K562 (cell line): Measurements from ENCODE around the gene SEPTIN1. TPM values are rescaled to one million over a fixed set of nuclear protein-coding genes. Genes with fewer than 3 reads are reported as not detected.

Experiments used
- BRF2 ChIP-seq: IDR thresholded peaks from 3 replicates; pipeline ENCODE4 v1.6.1; 2011; ENCODE audit warnings: borderline replicate concordance, mild to moderate bottlenecking; ENCODE audit not compliant: insufficient read length, insufficient read depth
- CBX8 ChIP-seq: fragments of 200-600 bp; sonication (generic); IDR thresholded peaks from 2 replicates; pipeline ENCODE4 v1.6.1; 2012; ENCODE audit warnings: borderline replicate concordance, mixed run types, low read depth, mild to moderate bottlenecking, moderate library complexity, mixed read lengths, low read length, control low read depth, inconsistent platforms; ENCODE audit not compliant: poor library complexity, severe bottlenecking; ENCODE audit errors: extremely low read depth
- CCNT2 ChIP-seq: IDR thresholded peaks from 2 replicates; pipeline ENCODE4 v1.6.1; 2011; ENCODE audit warnings: borderline replicate concordance, low read depth, mild to moderate bottlenecking, moderate library complexity, mixed read lengths, low read length; ENCODE audit not compliant: insufficient read length; ENCODE audit errors: extremely low read depth
- CTCF ChIP-seq, 3 experiments: IDR thresholded peaks in 2 of 3; conservative IDR thresholded peaks in 1 of 3; 2 replicates each; pipeline ENCODE4 v1.5.1; 2011 to 2012; ENCODE audit warnings: low read length in 3 of 3, mild to moderate bottlenecking in 3 of 3, control low read depth in 2 of 3, improper control_type of control experiment in 1 of 3, inconsistent platforms in 1 of 3, low read depth in 1 of 3, mixed read lengths in 1 of 3, moderate library complexity in 1 of 3; ENCODE audit not compliant: insufficient read depth in 2 of 3
- E2F5 ChIP-seq: sonication (generic); formaldehyde crosslinking; IDR thresholded peaks from 2 replicates; pipeline ENCODE4 v1.8.0; 2022; ENCODE audit warnings: mild to moderate bottlenecking, missing genetic modification reagents
- ESRRB ChIP-seq: fragments of 250-450 bp; sonication (Bioruptor Pico); IDR thresholded peaks from 2 replicates; pipeline ENCODE4 v1.5.0; 2020; ENCODE audit warnings: mild to moderate bottlenecking, moderate library complexity, borderline replicate concordance
- ETV6 ChIP-seq, 3 experiments: fragments of 150-350 bp in 1 of 3; sonication (generic) in 1 of 3; formaldehyde crosslinking in 1 of 3; IDR thresholded peaks; 2 replicates each; pipeline versions ENCODE4 v1.6.1 to v1.8.0; 2014 to 2022; ENCODE audit warnings: borderline replicate concordance in 2 of 3, low read depth in 2 of 3, antibody characterized with exemption in 1 of 3, low read length in 1 of 3, mild to moderate bottlenecking in 1 of 3, missing genetic modification reagents in 1 of 3
- FOXA3 ChIP-seq, 2 experiments: fragments of 450-650 bp in 1 of 2; sonication (generic) in 1 of 2; formaldehyde crosslinking; IDR thresholded peaks in 1 of 2; conservative IDR thresholded peaks in 1 of 2; 2 replicates each; pipeline versions ENCODE4 v1.4.0 to v1.8.0; 2020 to 2022; ENCODE audit warnings: mild to moderate bottlenecking in 2 of 2, missing genetic modification reagents in 1 of 2
- HMG20A ChIP-seq: fragments of 450-650 bp; formaldehyde crosslinking; conservative IDR thresholded peaks from 2 replicates; pipeline ENCODE4 v1.4.0; 2020; ENCODE audit warnings: mild to moderate bottlenecking, mixed read lengths
- MYC ChIP-seq, 2 experiments: fragments of 250-450 bp in 1 of 2; sonication (Bioruptor Pico) in 1 of 2; IDR thresholded peaks; 2 replicates each; pipeline versions ENCODE4 v1.5.1 to v1.6.1; 2012 to 2021; ENCODE audit warnings: low read depth in 2 of 2, borderline replicate concordance in 1 of 2, improper control_type of control experiment in 1 of 2, low read length in 1 of 2, mild to moderate bottlenecking in 1 of 2, moderate library complexity in 1 of 2
- NCOA2 ChIP-seq, 2 experiments: fragments of 450-650 bp; IDR thresholded peaks; 2 replicates each; pipeline ENCODE4 v1.6.1; 2018; ENCODE audit warnings: mild to moderate bottlenecking in 2 of 2, moderate library complexity in 1 of 2; ENCODE audit not compliant: partially characterized antibody in 2 of 2
- NFIC ChIP-seq: fragments of 450-650 bp; IDR thresholded peaks from 2 replicates; pipeline ENCODE4 v1.6.1; 2017; ENCODE audit warnings: mild to moderate bottlenecking, inconsistent platforms
- SMC3 ChIP-seq: conservative IDR thresholded peaks from 2 replicates; pipeline ENCODE4 v1.6.1; 2011; ENCODE audit warnings: low read depth, low read length, improper control_type of control experiment; ENCODE audit not compliant: insufficient read depth
- SP2 ChIP-seq: IDR thresholded peaks from 2 replicates; pipeline ENCODE4 v1.6.1; 2011; ENCODE audit warnings: mild to moderate bottlenecking, low read depth, low read length, moderate library complexity; ENCODE audit not compliant: poor library complexity, severe bottlenecking; ENCODE audit errors: extremely low read depth
- TFAM ChIP-seq: fragments of 250-450 bp; sonication (Bioruptor Pico); conservative IDR thresholded peaks from 2 replicates; pipeline ENCODE4 v1.5.0; 2021; ENCODE audit warnings: mild to moderate bottlenecking, moderate library complexity
- ZBTB1 ChIP-seq: sonication (generic); formaldehyde crosslinking; IDR thresholded peaks from 2 replicates; pipeline ENCODE4 v1.8.1; 2023; ENCODE audit warnings: missing genetic modification reagents, low read depth, mild to moderate bottlenecking, borderline replicate concordance
- ZNF384 ChIP-seq: IDR thresholded peaks from 2 replicates; pipeline ENCODE4 v1.6.1; 2012; ENCODE audit warnings: low read depth, low read length, improper control_type of control experiment
- ZNF655 ChIP-seq: fragments of 250-450 bp; sonication (Bioruptor Pico); IDR thresholded peaks from 2 replicates; pipeline ENCODE4 v1.5.0; 2021
- ZNF77 ChIP-seq: fragments of 250-450 bp; sonication (Bioruptor Pico); IDR thresholded peaks from 2 replicates; pipeline ENCODE4 v1.5.0; 2020
- polyA plus RNA-seq, 8 experiments: library from polyadenylated mRNA; depleted of rRNA in 4 of 8; stranded (reverse) in 5 of 8; unstranded in 3 of 8; fragments of >200 nt; fragmentation: Nextera tagmentation in 2 of 8; fragmentation: Illumina TruSeq in 1 of 8; extraction: Ambion mirVana in 2 of 8; extraction: Trizol in 1 of 8; gene quantifications; 2 replicates each; pipeline versions ENCODE4 v1.2.1 to v1.2.3, GENCODE V29; 2011 to 2014; ENCODE audit warnings: inconsistent platforms in 1 of 8, missing spikeins in 1 of 8
- total RNA-seq, 7 experiments: library from RNA; depleted of rRNA in 6 of 7; stranded (reverse); fragments of >200 nt in 6 of 7; fragmentation: Illumina TruSeq in 2 of 7; extraction: Trizol in 2 of 7; gene quantifications; 2 replicates each; pipeline versions ENCODE4 v1.2.1 to v1.2.3, GENCODE V29; 2011 to 2021; ENCODE audit warnings: low replicate concordance in 1 of 7

Gene SEPTIN1
- total and polyA plus RNA-seq, 9 of the 15 experiments (the other 6 are each of a cell fraction or from before 2014, with no cell fraction given), result 0.23 to 5.6 (median 1.7) TPM; not detected in 1

GRCh38 chr16:30407102-30407803 is 24.9 kb upstream of the SEPTIN1 start, which contains the start of gene ZNF771 (continued):
- TF ChIP-seq CCNT2, result peak; percentile 86
- TF ChIP-seq ZNF655 (CRISPR knock-in tag), result no peak
- TF ChIP-seq ETV6 (IDR thresholded peaks at IDR 0.05; ENCODE audit: borderline replicate concordance in 1 of 2, low read depth in 2 of 2, low read length in 1 of 2), result no peak
- TF ChIP-seq ETV6 (CRISPR knock-in tag; IDR thresholded peaks at IDR 0.05; ENCODE audit: borderline replicate concordance), result no peak
- no peak for TF ChIP-seq HMG20A
- no peak for TF ChIP-seq FOXA3 (CRISPR knock-in tag; conservative IDR thresholded peaks at IDR 0.05 in 1 of 2, IDR thresholded peaks at IDR 0.05 in 1 of 2)
- no peak for TF ChIP-seq CBX8
- TF ChIP-seq ZNF77, result no peak
- no peak for TF ChIP-seq SP2
- no peak for TF ChIP-seq SMC3
- no peak for TF ChIP-seq BRF2
- no peak for TF ChIP-seq ZBTB1 (CRISPR knock-in tag)
- no peak for TF ChIP-seq NCOA2 (IDR thresholded peaks at IDR 0.05; ENCODE audit: partially characterized antibody in 2 of 2)
- TF ChIP-seq NFIC, result peak; percentile 82
- peak; percentile 97 for TF ChIP-seq MYC (IDR thresholded peaks at IDR 0.05; ENCODE audit: low read depth, low read length)
- peak; percentile 97 for TF ChIP-seq MYC (CRISPR knock-in tag; IDR thresholded peaks at IDR 0.05; ENCODE audit: borderline replicate concordance, low read depth)
- no peak for TF ChIP-seq TFAM (CRISPR knock-in tag)
- TF ChIP-seq ZNF384, result no peak; the same call in 1 of the 2 replicates
- no peak for TF ChIP-seq ESRRB (CRISPR knock-in tag)
- peak; percentile 39; the same call in 1 of the 2 replicates for TF ChIP-seq E2F5 (CRISPR knock-in tag)
- TF ChIP-seq CTCF (IDR thresholded peaks at IDR 0.05 in 2 of 3, conservative IDR thresholded peaks at IDR 0.05 in 1 of 3; ENCODE audit: insufficient read depth in 2 of 3, low read depth in 1 of 3, low read length in 3 of 3), result peak in 2 of 3 experiments; percentile 17 to 23; a peak in 1 of 6 replicates
